H9 (cell line): ENCODE measurements around the gene ZBTB26. TPM values are rescaled to one million over a fixed set of nuclear protein-coding genes. Genes with fewer than 3 reads are reported as not detected.

Experiments used
- DNase-seq: peaks from one replicate; pipeline ENCODE4 v3.0.0-alpha.2; 2017
- H2AFZ ChIP-seq: one replicate; pipeline ENCODE4 v1.6.1; 2013; ENCODE audit warnings: mild to moderate bottlenecking, low read length, control low read depth, moderate library complexity
- H2AK5ac ChIP-seq: 2 replicates; pipeline ENCODE4 v1.6.1; 2013; ENCODE audit warnings: low read length, control low read depth, mixed read lengths; ENCODE audit not compliant: insufficient read length
- H2BK120ac ChIP-seq: one replicate; pipeline ENCODE4 v1.6.1; 2013; ENCODE audit warnings: low read depth, mild to moderate bottlenecking, low read length, control low read depth, inconsistent platforms; ENCODE audit not compliant: poor library complexity, severe bottlenecking
- H2BK12ac ChIP-seq: 2 replicates; pipeline ENCODE4 v1.6.1; 2013; ENCODE audit warnings: low read length, control low read depth, mixed read lengths, low read depth; ENCODE audit not compliant: insufficient read length
- H2BK15ac ChIP-seq: 2 replicates; pipeline ENCODE4 v1.6.1; 2013; ENCODE audit warnings: low read depth, low read length, control low read depth
- H2BK20ac ChIP-seq: one replicate; pipeline ENCODE4 v1.6.1; 2013; ENCODE audit warnings: low read depth, mild to moderate bottlenecking, low read length, control low read depth, inconsistent platforms; ENCODE audit not compliant: poor library complexity, severe bottlenecking
- H2BK5ac ChIP-seq: 2 replicates; pipeline ENCODE4 v1.6.1; 2013; ENCODE audit warnings: low read length, control low read depth, mixed read lengths; ENCODE audit not compliant: insufficient read length
- H3K14ac ChIP-seq: 2 replicates; pipeline ENCODE4 v1.6.1; 2013; ENCODE audit warnings: low read length, control low read depth; ENCODE audit not compliant: insufficient read depth
- H3K18ac ChIP-seq: 2 replicates; pipeline ENCODE4 v1.6.1; 2013; ENCODE audit warnings: low read depth, mild to moderate bottlenecking, mixed read lengths, low read length, control low read depth; ENCODE audit not compliant: insufficient read length
- H3K23ac ChIP-seq: 2 replicates; pipeline ENCODE4 v1.6.1; 2013; ENCODE audit warnings: low read length, control low read depth, mixed read lengths, low read depth; ENCODE audit not compliant: insufficient read length
- H3K23me2 ChIP-seq: 2 replicates; pipeline ENCODE4 v1.6.1; 2013; ENCODE audit warnings: low read depth, mild to moderate bottlenecking, mixed read lengths, low read length, control low read depth; ENCODE audit not compliant: insufficient read length, poor library complexity, severe bottlenecking
- H3K27ac ChIP-seq: 2 replicates; pipeline ENCODE4 v1.5.1; 2013; ENCODE audit warnings: low read length, control low read depth, mixed read lengths, low read depth; ENCODE audit not compliant: insufficient read length
- H3K27me3 ChIP-seq: 2 replicates; pipeline ENCODE4 v1.6.1; 2013; ENCODE audit warnings: low read length, control low read depth, inconsistent platforms; ENCODE audit not compliant: insufficient read depth
- H3K4ac ChIP-seq: 2 replicates; pipeline ENCODE4 v1.6.1; 2013; ENCODE audit warnings: low read depth, mild to moderate bottlenecking, control low read depth, inconsistent platforms, low read length, moderate library complexity
- H3K4me1 ChIP-seq: 2 replicates; pipeline ENCODE4 v1.6.1; 2013; ENCODE audit warnings: low read length, control low read depth, inconsistent platforms; ENCODE audit not compliant: insufficient read depth
- H3K4me2 ChIP-seq: 2 replicates; pipeline ENCODE4 v1.6.1; 2013; ENCODE audit warnings: low read length, control low read depth, mixed read lengths; ENCODE audit not compliant: insufficient read length, insufficient read depth
- H3K56ac ChIP-seq: 2 replicates; pipeline ENCODE4 v1.6.1; 2013; ENCODE audit warnings: low read depth, mild to moderate bottlenecking, mixed read lengths, low read length, control low read depth; ENCODE audit not compliant: insufficient read length
- H3K79me1 ChIP-seq: 2 replicates; pipeline ENCODE4 v1.6.1; 2013; ENCODE audit warnings: low read depth, mild to moderate bottlenecking, moderate library complexity, low read length, control low read depth, inconsistent platforms; ENCODE audit not compliant: insufficient read depth, poor library complexity, severe bottlenecking
- H3K79me2 ChIP-seq: 2 replicates; pipeline ENCODE4 v1.6.1; 2013; ENCODE audit warnings: low read length, control low read depth, inconsistent platforms; ENCODE audit not compliant: insufficient read depth
- H3K9ac ChIP-seq: 2 replicates; pipeline ENCODE4 v1.6.1; 2013; ENCODE audit warnings: low read length, control low read depth, mixed read lengths; ENCODE audit not compliant: insufficient read length; ENCODE audit errors: extremely low read depth
- H3K9me3 ChIP-seq: one replicate; pipeline ENCODE4 v1.6.1; 2013; ENCODE audit warnings: low read depth, low read length, inconsistent platforms; ENCODE audit not compliant: control insufficient read depth
- H3T11ph ChIP-seq: one replicate; pipeline ENCODE4 v1.6.1; 2013; ENCODE audit warnings: mild to moderate bottlenecking, low read length, control low read depth, inconsistent platforms
- H4K20me1 ChIP-seq: one replicate; pipeline ENCODE4 v1.6.1; 2013; ENCODE audit not compliant: control insufficient read depth, insufficient read length, insufficient read depth
- H4K5ac ChIP-seq: 2 replicates; pipeline ENCODE4 v1.6.1; 2013; ENCODE audit warnings: low read depth, mild to moderate bottlenecking, mixed read lengths, low read length, control low read depth; ENCODE audit not compliant: insufficient read length
- H4K8ac ChIP-seq: replicated peaks from 2 replicates; pipeline ENCODE4 v1.6.1; 2013; ENCODE audit warnings: low read length, control low read depth, mixed read lengths, low read depth; ENCODE audit not compliant: insufficient read length
- H4K91ac ChIP-seq: 2 replicates; pipeline ENCODE4 v1.6.1; 2013; ENCODE audit warnings: low read depth, mild to moderate bottlenecking, moderate library complexity, mixed read lengths, low read length, control low read depth; ENCODE audit not compliant: insufficient read length
- H3K27ac Mint-ChIP-seq, 3 experiments: 2 replicates in 2 of 3; 3 replicates in 1 of 3; pipeline ENCODE4 v1.8.0; 2020 to 2021; ENCODE audit warnings: mixed read lengths in 3 of 3, mild to moderate bottlenecking in 1 of 3, moderate library complexity in 1 of 3
- H3K27me3 Mint-ChIP-seq: 2 replicates; pipeline ENCODE4 v1.8.0; 2021; ENCODE audit warnings: low read depth, mild to moderate bottlenecking, moderate library complexity, mixed read lengths
- H3K36me3 Mint-ChIP-seq, 3 experiments: 2 replicates in 2 of 3; 3 replicates in 1 of 3; pipeline ENCODE4 v1.8.0; 2020 to 2021; ENCODE audit warnings: low read depth in 3 of 3, mixed read lengths in 3 of 3; ENCODE audit not compliant: insufficient read depth in 1 of 3
- H3K4me1 Mint-ChIP-seq, 2 experiments: 2 replicates each; pipeline ENCODE4 v1.8.0; 2020; ENCODE audit warnings: mixed read lengths in 2 of 2
- H3K4me3 Mint-ChIP-seq, 2 experiments: 2 replicates in 1 of 2; 3 replicates in 1 of 2; pipeline ENCODE4 v1.8.0; 2020 to 2021; ENCODE audit warnings: mild to moderate bottlenecking in 2 of 2, mixed read lengths in 2 of 2, moderate library complexity in 1 of 2
- H3K9me3 Mint-ChIP-seq, 2 experiments: 2 replicates in 1 of 2; 3 replicates in 1 of 2; pipeline ENCODE4 v1.8.0; 2020; ENCODE audit warnings: mild to moderate bottlenecking in 2 of 2, mixed read lengths in 2 of 2, moderate library complexity in 1 of 2
- CTCF ChIP-seq: fragments of 200-600 bp; sonication (generic); conservative IDR thresholded peaks from 3 replicates; pipeline ENCODE4 v1.8.0; 2021; ENCODE audit warnings: antibody characterized with exemption, mild to moderate bottlenecking
- WGBS: extraction: QIAGEN DNeasy Blood & Tissue Kit; methylation state at CpG from one replicate; pipeline ENCODE4 v1.1.7; 2013; ENCODE audit warnings: missing lambda C conversion rate, low lambda C conversion rate, mixed read lengths; ENCODE audit not compliant: insufficient read length; ENCODE audit errors: extremely low coverage; 5-methylcytosine and 5-hydroxymethylcytosine counted together
- total RNA-seq: library from RNA; stranded (reverse); gene quantifications from 2 replicates; pipeline ENCODE4 v1.2.1, GENCODE V29; 2021

The ZBTB26 gene
- total RNA-seq, 1 experiment from 2014 or later = 5.8 TPM

GRCh38 chr9:122961139-122961538 lies 29.8 kb upstream of the ZBTB26 start:
- Histone ChIP-seq H2BK20ac (no peak overlapping the region), H2AFZ (no peak overlapping the region), H2BK12ac (no peak overlapping the region), H3K56ac (no peak overlapping the region), H4K5ac (no peak overlapping the region), H3K18ac (no peak overlapping the region), H3K4me2 (no peak overlapping the region), H3K23ac (no peak overlapping the region), H2AK5ac (no peak overlapping the region), H3K79me1 (peaks cover 3% of the 10 kb centered on the region), H3K9me3 (no peaks in the 10 kb centered on the region), H4K20me1 (no peaks in the 10 kb centered on the region), H3K4me1 (no peaks in the 10 kb centered on the region), H2BK15ac (no peak overlapping the region), H3K79me2 (no peaks in the 10 kb centered on the region), H2BK120ac (no peak overlapping the region), H3K23me2 (no peaks in the 10 kb centered on the region), H3K9ac (no peak overlapping the region), H4K91ac (no peak overlapping the region), H2BK5ac (no peak overlapping the region), H3K14ac (no peak overlapping the region), H3K27me3 (no peaks in the 10 kb centered on the region), H3K27ac (no peak overlapping the region), H4K8ac (no peak overlapping the region), H3K4ac (no peak overlapping the region), H3T11ph (no peak overlapping the region)
- Mint-ChIP-seq H3K27me3 (no peaks in the 10 kb centered on the region), H3K9me3 (no peaks in the 10 kb centered on the region), H3K4me3 (no peak overlapping the region), H3K4me1 (no peaks in the 10 kb centered on the region), H3K36me3 (peaks cover 11 to 32% (median 26%) of the 10 kb centered on the region in 3 experiments; a peak in 6 of 7 replicates), H3K27ac (no peak overlapping the region)
- no peak for DNase-seq
- no CpG with 5 or more reads among the region's 1 CpG for WGBS
- no peak for TF ChIP-seq CTCF
